Measurements from ENCODE around the gene PPTC7.

DNA sequence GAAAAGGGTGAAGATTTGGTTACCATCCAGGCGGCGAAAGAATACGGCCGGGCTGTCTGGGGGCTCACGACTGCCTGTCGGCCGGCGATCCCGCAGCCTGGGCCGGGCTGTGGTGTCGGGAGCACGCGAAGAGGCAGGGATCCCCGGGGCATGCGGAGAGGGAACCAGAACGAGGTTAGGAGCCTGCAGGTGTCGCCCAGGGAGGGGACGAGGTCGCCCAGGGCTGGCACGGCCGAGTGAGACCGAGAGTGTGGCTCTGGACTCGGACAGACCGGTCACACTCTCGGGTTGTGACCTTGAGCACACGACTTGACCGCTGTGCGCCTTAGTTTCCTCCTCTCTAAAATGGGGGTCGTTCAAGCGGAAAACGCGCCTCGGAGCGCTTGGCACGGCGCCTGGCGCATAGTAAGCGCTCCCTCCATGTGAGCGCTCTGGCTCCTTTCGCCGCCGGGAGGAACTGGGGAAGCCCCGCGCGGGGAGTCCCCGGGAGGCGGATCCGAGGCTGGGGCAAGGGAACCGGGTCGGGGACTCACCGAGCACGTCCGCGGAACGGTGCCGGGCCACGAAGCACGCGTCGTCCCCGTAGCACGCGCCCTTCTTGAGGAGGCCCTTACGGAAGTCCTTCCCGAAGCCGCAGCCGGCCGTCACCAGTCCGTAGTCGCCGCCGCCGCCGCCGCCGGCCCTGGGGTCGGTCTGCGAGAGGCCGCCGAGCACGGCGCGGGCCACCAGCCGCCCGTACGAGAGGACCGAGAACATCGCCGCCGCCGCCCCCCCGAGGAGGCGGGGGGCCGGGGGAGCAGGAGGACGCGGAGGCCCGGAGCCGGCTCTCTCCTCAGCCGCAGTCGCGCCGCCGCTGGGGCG lies 612 bp downstream of the PPTC7 start:
- TF ChIP-seq ZFP30 (CRISPR knock-in tag; IDR thresholded peaks at IDR 0.05) (no peak), ZNF70 (CRISPR knock-in tag; IDR thresholded peaks at IDR 0.05) (no peak), SNAI2 (CRISPR knock-in tag; IDR thresholded peaks at IDR 0.05) (no peak), BACH2 (CRISPR knock-in tag; IDR thresholded peaks at IDR 0.05; ENCODE audit: borderline replicate concordance) (no peak), ESRRG (CRISPR knock-in tag; IDR thresholded peaks at IDR 0.05) (no peak), OSR1 (CRISPR knock-in tag; IDR thresholded peaks at IDR 0.05) (no peak), ARNTL (CRISPR knock-in tag; IDR thresholded peaks at IDR 0.05; ENCODE audit: borderline replicate concordance, low read depth) (no peak)
- TF ChIP-seq, protein P1, sequence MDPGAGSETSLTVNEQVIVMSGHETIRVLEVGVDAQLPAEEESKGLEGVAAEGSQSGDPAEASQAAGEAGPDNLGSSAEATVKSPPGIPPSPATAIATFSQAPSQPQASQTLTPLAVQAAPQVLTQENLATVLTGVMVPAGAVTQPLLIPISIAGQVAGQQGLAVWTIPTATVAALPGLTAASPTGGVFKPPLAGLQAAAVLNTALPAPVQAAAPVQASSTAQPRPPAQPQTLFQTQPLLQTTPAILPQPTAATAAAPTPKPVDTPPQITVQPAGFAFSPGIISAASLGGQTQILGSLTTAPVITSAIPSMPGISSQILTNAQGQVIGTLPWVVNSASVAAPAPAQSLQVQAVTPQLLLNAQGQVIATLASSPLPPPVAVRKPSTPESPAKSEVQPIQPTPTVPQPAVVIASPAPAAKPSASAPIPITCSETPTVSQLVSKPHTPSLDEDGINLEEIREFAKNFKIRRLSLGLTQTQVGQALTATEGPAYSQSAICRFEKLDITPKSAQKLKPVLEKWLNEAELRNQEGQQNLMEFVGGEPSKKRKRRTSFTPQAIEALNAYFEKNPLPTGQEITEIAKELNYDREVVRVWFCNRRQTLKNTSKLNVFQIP (CRISPR knock-in tag; IDR thresholded peaks at IDR 0.05; ENCODE audit: borderline replicate concordance, low read depth) = no peak
- TF ChIP-seq, protein P2, sequence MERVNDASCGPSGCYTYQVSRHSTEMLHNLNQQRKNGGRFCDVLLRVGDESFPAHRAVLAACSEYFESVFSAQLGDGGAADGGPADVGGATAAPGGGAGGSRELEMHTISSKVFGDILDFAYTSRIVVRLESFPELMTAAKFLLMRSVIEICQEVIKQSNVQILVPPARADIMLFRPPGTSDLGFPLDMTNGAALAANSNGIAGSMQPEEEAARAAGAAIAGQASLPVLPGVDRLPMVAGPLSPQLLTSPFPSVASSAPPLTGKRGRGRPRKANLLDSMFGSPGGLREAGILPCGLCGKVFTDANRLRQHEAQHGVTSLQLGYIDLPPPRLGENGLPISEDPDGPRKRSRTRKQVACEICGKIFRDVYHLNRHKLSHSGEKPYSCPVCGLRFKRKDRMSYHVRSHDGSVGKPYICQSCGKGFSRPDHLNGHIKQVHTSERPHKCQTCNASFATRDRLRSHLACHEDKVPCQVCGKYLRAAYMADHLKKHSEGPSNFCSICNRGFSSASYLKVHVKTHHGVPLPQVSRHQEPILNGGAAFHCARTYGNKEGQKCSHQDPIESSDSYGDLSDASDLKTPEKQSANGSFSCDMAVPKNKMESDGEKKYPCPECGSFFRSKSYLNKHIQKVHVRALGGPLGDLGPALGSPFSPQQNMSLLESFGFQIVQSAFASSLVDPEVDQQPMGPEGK (CRISPR knock-in tag; IDR thresholded peaks at IDR 0.05; ENCODE audit: borderline replicate concordance) = no peak

All from SK-N-SH treated with all-trans-retinoic acid at 6 μM for 48 hours (cell line).